Stimulated activated effector memory CD8-positive, alpha-beta T cell treated with anti-CD3 and anti-CD28 coated beads, Interleukin-12 subunit alpha, Interleukin-12 subunit beta, amount 100 ng/mL, for 72 hours (primary cell): ENCODE results near the gene ENTR1.
"Not testable (repeated sequence)": the region's sequence is repeated elsewhere in the genome, so short reads cannot be mapped to it uniquely, and the experiment has no call there.

Experiments
- ATAC-seq: fragments of 150-1000 bp; cut with Tn5 transposase; 2 replicates; pipeline ENCODE4 v1.10.0; 2021
- DNase-seq, 2 donors: peaks; one replicate each; pipeline ENCODE4 v3.0.0; 2021 to 2022; ENCODE audit warnings: low spot score in 2 of 2
- H3K27ac Mint-ChIP-seq: one replicate; pipeline ENCODE4 v1.8.0; 2022; ENCODE audit warnings: mild to moderate bottlenecking, mixed read lengths
- H3K36me3 Mint-ChIP-seq: one replicate; pipeline ENCODE4 v1.8.0; 2022; ENCODE audit warnings: mild to moderate bottlenecking, mixed read lengths
- H3K4me1 Mint-ChIP-seq: one replicate; pipeline ENCODE4 v1.8.0; 2022; ENCODE audit warnings: mixed read lengths
- H3K4me3 Mint-ChIP-seq: one replicate; pipeline ENCODE4 v1.8.0; 2022; ENCODE audit warnings: mild to moderate bottlenecking, mixed read lengths
- H3K9me3 Mint-ChIP-seq: one replicate; pipeline ENCODE4 v1.8.0; 2022; ENCODE audit warnings: mixed read lengths

ENTR1 gene

DNA sequence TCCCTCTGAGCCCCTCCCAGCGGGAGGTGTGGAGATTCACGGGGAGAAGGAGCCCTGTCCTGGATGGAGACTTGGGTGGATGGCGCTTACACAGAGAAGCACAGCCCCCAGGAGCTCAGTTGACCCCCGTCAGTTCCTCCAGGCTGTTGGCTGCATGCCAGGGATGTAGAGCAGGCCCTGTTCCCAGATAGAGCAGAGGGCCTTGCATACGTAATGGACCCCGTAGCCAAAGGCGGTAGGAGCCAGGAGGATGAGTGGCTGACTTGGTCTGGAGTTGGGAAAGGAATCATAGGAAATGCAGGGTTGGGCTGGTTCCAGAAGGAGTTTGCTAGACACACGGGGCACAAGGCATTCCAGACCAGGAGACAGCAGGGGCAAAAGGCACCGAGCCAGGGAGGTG lies 2.5 kb upstream of the ENTR1 start:
- no peak overlapping the region for H3K4me3 Mint-ChIP-seq
- peaks cover 44% of the 10 kb centered on the region for H3K4me1 Mint-ChIP-seq
- H3K27ac Mint-ChIP-seq = no peak overlapping the region
- H3K9me3 Mint-ChIP-seq = no peaks in the 10 kb centered on the region
- ATAC-seq = no peak
- peaks cover 99% of the 10 kb centered on the region for H3K36me3 Mint-ChIP-seq
- DNase-seq = no peak

DNA sequence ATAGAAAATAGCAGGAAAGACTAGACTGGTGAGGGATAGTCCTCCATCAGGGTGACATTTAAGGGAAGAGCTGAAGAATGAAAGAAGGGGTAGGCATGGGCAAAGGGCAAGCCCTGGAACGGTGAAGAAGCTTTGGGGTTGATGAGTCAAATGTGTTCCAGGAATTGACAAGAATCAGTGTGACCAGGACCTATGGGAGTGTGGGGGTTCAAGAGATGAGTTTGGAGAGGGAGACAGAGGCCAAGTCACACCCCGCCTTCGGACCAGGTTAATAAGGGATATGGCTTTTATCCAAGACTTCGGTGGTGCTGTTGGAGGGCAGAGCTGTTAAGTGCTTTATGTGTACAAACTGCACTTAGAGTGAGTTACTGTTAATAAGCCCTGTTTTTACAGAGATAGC lies 964 bp upstream of the ENTR1 start:
- DNase-seq (no peak), ATAC-seq (no peak)
- Mint-ChIP-seq H3K4me1 (peaks cover 49% of the 10 kb centered on the region), H3K36me3 (peaks cover 99% of the 10 kb centered on the region), H3K9me3 (no peaks in the 10 kb centered on the region), H3K4me3 (peak overlapping the region; percentile 85), H3K27ac (peak overlapping the region; percentile 94)

DNA sequence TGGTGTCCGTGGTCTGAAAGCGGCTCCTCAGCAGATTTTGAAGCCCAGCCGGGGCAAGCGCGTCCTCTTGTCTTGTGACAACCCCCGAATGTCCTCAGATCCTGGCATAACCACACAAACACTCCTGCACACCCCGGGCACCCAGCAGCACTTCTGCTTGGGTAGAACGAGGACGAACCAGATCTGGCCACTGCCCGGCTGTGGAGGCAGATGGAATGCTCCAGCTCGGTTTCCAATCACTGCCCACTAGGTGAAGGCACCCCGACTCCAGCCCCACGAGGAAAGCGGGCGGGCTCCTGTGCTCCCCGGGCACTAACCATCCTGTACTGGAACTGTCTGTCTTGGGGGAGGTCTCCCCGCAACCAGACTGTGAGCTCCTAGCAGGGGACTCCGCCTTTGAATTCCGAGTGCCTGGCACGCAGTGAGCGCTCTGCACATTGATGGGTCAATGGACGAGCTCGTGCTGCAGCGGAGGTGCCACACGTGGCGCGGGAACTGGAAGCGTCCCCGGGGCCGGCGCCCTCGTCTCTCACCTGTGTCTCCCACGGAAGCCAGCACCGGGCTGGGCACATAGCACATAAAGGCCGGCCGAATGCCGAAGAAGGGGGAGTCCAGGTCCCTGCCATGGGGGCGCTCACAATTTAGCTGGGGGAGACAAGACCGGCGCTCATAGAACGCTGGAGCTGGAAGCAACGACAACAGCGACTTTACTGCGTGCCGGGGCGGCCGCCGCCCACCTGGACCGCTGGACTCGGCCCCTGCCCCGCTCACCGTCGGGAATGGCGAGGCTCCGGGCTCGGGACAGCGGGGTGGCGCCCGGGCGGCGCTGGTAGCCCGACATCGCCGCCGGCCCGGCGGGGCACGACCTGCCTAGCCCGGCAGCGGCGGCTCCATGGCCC lies 608 bp downstream of the ENTR1 start:
- H3K9me3 Mint-ChIP-seq = no peaks in the 10 kb centered on the region
- peak overlapping the region; percentile 94 for H3K27ac Mint-ChIP-seq
- H3K36me3 Mint-ChIP-seq = peaks cover 99% of the 10 kb centered on the region
- H3K4me3 Mint-ChIP-seq = peak overlapping the region; percentile 85
- H3K4me1 Mint-ChIP-seq = peaks cover 56% of the 10 kb centered on the region
- DNase-seq = peak; percentile 26 to 66
- peak; percentile 55 for ATAC-seq

DNA sequence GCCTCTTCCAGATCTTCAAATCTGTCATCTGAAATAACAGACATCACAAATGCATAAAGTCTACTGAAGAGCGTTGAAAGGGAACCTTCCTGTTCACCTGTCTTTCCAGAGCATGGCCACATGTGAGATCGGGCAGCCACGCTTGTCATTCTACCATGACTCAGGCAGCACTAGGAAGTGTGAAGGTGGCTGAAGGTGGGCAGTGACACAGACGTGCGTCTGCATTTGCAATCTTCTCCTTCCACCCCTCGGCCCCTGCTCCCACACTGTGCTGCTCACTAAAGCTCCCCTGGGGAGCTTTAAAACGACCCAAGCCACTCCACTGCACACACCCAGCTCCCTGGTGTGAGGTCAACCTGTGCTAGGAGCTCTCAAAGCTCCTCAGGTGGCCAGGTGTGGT lies 2.5 kb downstream of the ENTR1 start:
- no peaks in the 10 kb centered on the region for H3K9me3 Mint-ChIP-seq
- no peak for DNase-seq
- H3K27ac Mint-ChIP-seq = peak overlapping the region; percentile 77
- peak overlapping the region; percentile 85 for H3K4me3 Mint-ChIP-seq
- H3K4me1 Mint-ChIP-seq = peaks cover 61% of the 10 kb centered on the region
- ATAC-seq = no peak
- H3K36me3 Mint-ChIP-seq = peaks cover 89% of the 10 kb centered on the region

DNA sequence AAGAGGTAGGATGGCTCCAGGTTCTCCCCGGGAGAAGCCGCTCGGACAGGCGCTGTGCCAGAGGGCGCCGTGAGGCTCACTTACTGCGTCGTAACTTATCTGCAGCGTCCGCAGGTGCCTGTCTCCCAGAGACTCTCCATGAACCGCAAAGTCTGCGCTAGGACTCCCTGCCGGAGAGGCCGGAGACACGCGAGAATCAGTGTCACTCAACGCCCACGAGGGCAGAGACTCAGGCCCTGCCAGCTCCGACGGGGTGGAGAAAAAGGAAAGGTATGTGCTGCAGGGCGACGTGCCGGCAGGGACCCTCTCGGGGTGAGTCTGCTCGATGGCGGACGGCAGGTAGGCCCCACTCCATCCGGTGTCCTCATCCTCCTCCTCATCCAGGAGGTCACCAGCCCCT lies 3.4 kb downstream of the ENTR1 start:
- H3K4me3 Mint-ChIP-seq, ATAC-seq, DNase-seq, H3K27ac Mint-ChIP-seq, H3K9me3 Mint-ChIP-seq: not testable (repeated sequence)
- H3K36me3 Mint-ChIP-seq = peaks cover 88% of the 10 kb centered on the region
- H3K4me1 Mint-ChIP-seq = peaks cover 59% of the 10 kb centered on the region

DNA sequence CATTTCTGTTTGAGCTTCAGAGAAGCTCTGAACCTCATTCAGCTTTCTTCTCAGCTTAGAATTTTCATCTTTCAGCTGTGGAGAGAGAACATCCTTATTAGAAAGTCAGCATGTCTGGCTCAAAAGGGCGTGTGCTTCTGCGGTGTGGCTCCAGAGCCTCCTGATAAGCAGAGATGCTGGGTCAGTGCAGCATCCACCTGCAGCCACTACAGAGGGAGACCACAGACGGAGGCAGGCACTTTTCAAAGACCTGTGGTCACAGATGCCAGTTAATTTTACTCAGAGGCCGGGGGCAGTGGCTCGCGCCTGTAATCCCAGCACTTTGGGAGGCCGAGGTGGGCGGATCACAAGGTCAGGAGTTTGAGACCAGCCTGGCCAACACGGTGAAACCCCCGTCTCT lies 4.5 kb downstream of the ENTR1 start:
- H3K27ac Mint-ChIP-seq, H3K9me3 Mint-ChIP-seq, H3K4me3 Mint-ChIP-seq, ATAC-seq, DNase-seq: not testable (repeated sequence)
- peaks cover 59% of the 10 kb centered on the region for H3K4me1 Mint-ChIP-seq
- H3K36me3 Mint-ChIP-seq = peaks cover 85% of the 10 kb centered on the region

DNA sequence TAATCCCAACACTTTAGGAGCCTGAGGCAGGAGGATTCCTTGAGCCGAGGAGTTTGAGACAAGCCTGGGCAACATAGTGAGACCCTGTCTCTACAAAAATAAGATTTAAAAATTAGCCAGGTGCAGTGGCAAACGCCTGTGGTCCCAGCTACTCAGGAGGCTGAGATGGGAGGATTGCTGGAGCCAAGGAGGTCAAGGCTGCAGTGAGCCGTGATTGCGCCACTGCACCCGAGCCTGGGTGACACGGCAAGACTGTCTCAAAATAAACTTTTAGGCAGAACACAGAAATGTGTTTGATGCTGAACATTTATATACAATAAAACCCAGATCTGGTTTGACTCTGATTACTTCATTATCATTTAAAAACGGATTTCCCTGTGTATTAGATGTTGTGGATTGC lies 4.9 kb downstream of the ENTR1 start:
- Mint-ChIP-seq H3K4me1 (peaks cover 62% of the 10 kb centered on the region), H3K36me3 (peaks cover 80% of the 10 kb centered on the region), H3K4me3 (peak overlapping the region; percentile 76), H3K9me3 (no peaks in the 10 kb centered on the region), H3K27ac (peak overlapping the region; percentile 83)
- DNase-seq = no peak
- no peak for ATAC-seq

DNA sequence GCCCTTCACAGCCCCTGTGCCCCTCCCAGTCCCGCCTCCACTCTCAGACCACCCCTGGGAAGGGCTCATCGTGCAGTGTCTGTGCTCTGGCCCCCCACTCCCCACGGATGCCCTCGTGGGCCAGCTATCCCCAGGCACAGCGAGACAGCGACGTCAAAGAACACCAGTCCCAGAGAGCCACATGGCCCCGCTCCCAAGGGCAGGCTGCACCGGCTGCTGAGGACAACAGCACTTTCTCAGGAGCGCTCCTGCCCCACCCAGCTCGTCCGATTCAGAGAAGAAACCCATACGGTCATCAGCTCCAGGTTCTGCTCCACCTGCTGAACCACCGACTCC lies 5.6 kb downstream of the ENTR1 start:
- H3K36me3 Mint-ChIP-seq = peaks cover 73% of the 10 kb centered on the region
- no peak for DNase-seq
- peak overlapping the region; percentile 83 for H3K27ac Mint-ChIP-seq
- H3K4me3 Mint-ChIP-seq = peak overlapping the region; percentile 76
- peaks cover 61% of the 10 kb centered on the region for H3K4me1 Mint-ChIP-seq
- H3K9me3 Mint-ChIP-seq = no peaks in the 10 kb centered on the region
- ATAC-seq = no peak

DNA sequence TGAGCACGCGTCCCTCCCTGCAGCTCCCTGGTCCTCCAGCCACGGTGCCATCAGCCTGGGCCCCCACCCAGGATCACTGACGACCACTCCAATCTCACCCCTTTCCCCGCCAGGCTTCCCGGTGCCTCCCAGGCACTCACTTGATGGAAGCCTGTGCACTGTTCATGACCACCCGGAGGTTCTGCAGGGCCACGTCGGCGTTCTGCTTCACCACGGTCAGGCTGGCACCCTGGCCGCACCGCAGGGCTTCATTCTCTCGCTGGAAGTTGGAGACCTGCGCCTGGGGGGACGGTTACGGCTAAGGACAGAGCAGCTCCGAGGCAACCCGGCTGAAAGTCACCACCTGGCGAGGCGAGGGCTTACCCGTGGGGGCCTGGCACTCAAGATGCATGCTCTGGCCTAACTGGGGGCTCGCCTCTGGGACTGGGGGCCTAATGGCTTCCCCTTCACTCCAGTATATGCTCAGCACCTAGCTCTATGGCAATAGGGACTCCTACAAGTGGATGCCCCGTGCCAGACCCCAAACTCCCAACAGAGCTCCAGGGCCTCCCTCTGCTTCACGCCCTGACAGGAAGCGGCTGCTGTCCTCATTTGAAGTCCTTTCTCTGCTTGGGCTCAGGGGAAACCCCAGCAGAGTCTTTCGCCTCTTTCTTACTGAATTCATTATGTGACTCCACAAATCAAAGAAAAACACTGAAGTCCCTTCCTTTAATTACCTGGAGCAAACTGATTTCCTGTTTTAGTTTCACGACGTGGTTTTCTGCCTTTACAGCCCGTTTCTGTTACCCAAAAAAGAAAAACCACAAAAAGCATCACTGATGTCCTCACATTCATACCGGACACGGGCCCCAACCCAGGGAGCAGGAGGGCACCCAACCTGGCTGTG lies 6.3 kb downstream of the ENTR1 start:
- ATAC-seq = peak; percentile 55
- peak overlapping the region; percentile 83 for H3K27ac Mint-ChIP-seq
- DNase-seq = peak; percentile 20 to 64
- peaks cover 58% of the 10 kb centered on the region for H3K4me1 Mint-ChIP-seq
- H3K36me3 Mint-ChIP-seq = peaks cover 71% of the 10 kb centered on the region
- no peaks in the 10 kb centered on the region for H3K9me3 Mint-ChIP-seq
- H3K4me3 Mint-ChIP-seq = peak overlapping the region; percentile 76

DNA sequence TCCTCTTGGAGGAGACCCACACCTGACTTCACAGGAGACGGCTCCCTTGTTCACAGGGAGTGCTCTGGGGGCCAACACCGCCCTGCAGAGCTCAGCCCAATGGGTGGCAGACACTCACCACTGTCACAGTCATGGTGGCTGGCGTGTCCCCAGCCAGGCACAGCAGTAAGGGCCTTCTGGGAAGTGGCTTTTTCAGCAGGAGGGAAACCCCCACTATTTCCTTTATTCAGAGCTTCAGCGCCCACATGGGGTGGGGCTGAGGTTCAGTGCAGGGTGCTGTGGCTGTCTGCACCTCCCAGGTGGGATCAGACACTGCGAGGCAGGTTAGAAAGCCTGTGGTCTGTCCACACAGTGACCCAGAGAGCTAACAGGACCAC lies 6.9 kb downstream of the ENTR1 start:
- Mint-ChIP-seq H3K4me1 (peaks cover 58% of the 10 kb centered on the region), H3K36me3 (peaks cover 71% of the 10 kb centered on the region), H3K4me3 (peak overlapping the region; percentile 76), H3K27ac (peak overlapping the region; percentile 83), H3K9me3 (no peaks in the 10 kb centered on the region)
- DNase-seq (peak; percentile 59 to 78), ATAC-seq (peak; percentile 87)

DNA sequence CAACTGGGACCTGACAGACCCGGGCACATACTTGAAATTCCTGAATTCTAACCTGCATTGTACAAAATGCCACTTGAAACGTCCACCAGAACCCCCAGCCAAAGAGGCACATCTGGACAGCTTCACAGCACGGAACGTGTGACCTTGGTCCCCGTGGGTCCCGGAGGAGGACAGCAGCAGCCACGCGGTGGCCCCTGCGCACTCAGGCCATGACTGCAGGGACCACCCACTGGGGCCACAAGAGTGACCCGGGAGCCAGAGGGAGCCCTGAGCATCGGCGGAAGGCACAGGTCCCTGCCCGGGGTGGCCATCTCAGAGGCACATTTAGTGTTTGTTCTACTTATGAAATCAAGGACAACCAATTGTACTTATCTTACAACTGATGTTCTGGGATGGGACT lies 8.3 kb downstream of the ENTR1 start:
- peaks cover 56% of the 10 kb centered on the region for H3K4me1 Mint-ChIP-seq
- no peak overlapping the region for H3K4me3 Mint-ChIP-seq

DNA sequence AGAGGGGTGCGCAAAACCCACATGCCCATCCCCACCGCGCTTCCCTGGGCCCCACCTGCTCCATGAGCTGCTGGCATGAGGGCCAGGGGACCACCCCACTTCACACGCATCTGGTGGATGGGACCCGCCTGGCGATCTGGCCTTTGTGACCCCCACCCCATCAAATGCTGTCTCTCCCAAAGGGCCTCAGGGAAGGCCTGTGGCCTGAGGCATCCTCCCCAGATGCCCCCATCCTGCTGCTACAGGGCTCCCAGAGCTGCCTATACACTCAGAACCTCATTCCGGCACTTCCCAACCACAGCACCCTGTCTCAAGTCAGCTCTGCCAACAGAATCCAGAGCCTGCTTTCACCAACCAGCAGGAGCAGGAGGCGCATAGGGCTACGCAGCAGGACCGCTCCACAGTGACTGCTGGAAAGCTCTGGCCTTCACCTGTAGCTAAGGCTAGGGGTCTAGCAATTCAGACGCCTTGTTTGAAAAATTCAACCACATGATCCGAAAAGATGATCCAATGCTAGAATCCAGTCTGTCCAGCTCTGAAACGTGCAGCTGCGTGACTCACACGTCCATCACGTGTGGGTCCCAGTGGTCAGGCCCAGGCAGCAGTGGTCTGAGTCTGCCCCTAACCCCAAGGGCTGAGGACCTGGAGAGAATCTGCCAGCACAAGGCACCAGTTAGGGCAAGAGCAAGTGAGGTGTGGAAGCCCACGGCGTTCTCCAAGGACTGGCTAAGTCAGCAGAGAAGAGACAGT lies 9.1 kb downstream of the ENTR1 start:
- H3K4me3 Mint-ChIP-seq = peak overlapping the region; percentile 83
- H3K27ac Mint-ChIP-seq = peak overlapping the region; percentile 83
- peaks cover 60% of the 10 kb centered on the region for H3K4me1 Mint-ChIP-seq
- no peak for ATAC-seq
- no peak for DNase-seq
- H3K9me3 Mint-ChIP-seq = no peaks in the 10 kb centered on the region
- peaks cover 71% of the 10 kb centered on the region for H3K36me3 Mint-ChIP-seq

More for the DNA sequence above, 8.3 kb downstream of the ENTR1 start:
- H3K27ac Mint-ChIP-seq = peak overlapping the region; percentile 83
- DNase-seq (no peak), ATAC-seq (no peak)
- H3K36me3 Mint-ChIP-seq = peaks cover 71% of the 10 kb centered on the region
- no peaks in the 10 kb centered on the region for H3K9me3 Mint-ChIP-seq

DNA sequence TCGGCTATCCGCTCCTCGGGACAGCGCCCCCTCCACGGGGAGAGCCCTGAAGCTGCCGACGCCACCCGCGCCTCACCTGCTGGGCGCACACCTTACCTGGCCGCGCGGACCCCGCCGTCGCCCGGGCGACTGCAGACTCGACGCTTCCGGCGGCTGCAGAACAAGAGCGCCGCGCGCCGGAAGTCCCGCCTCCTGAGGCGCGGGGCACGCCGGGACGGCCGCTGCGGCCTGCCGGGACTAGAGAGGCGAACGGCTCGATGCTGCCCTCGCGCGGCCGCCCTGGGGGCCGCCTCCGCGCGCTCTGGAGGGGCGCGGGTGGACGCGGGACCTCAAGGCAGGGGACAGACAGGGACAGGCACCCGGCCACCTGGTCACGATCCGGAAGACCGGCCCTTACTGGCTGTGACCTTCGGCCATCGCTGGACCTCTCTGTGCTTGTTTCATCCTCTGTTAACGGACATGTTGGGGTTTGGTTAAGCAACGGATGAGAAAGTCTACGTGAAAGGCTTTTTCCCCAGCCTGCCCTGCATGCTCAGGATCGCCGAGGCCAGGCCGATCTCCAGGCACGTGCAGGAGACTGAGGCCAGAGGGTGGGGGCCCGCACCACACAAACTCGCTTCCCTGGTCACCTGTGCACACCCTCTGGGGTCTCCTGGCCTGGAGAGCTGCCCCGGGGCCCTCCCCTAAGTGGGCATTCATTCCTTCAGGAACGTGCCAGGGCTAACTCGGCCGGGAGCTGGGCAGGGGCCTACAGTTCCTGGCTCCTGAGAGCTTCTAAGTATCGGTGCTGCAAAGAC lies 10.2 kb downstream of the ENTR1 start, which contains the start of gene SNAPC4:
TSS of gene SNAPC4 (minus strand) at position 133 of the 797 bp plus-strand sequence. CDS start 1,742 bp downstream, outside the sequence.
- Mint-ChIP-seq H3K4me1 (peaks cover 57% of the 10 kb centered on the region), H3K9me3 (no peaks in the 10 kb centered on the region), H3K4me3 (peak within 1 kb of the TSS; percentile 83), H3K27ac (peak within 1 kb of the TSS; percentile 80), H3K36me3 (peaks cover 71% of the 10 kb centered on the region)
- DNase-seq = peak; percentile 92 to 94
- ATAC-seq = peak; percentile 79
